SKM-1 (cell line): ENCODE measurements around the gene TSPYL1.
A peak's percentile ranks its signal among the peaks of the same experiment; 100 is the strongest.
"Not testable (repeated sequence)": the region's sequence is repeated elsewhere in the genome, so short reads cannot be mapped to it uniquely, and the experiment has no call there.

Experiments
- DNase-seq: peaks from one replicate; lab custom pipeline; 2025; ENCODE audit not compliant: unreplicated experiment; lab: John Stamatoyannopoulos, UW

The TSPYL1 gene

GRCh38 chr6:116298973-116299372 lies 19.2 kb upstream of the TSPYL1 start:
- no peak for DNase-seq

GRCh38 chr6:116298273-116298672 lies 18.5 kb upstream of the TSPYL1 start:
- no peak for DNase-seq

- DNase-seq: no peak
Measured at GRCh38 chr6:116292553-116292952, 12.8 kb upstream of the TSPYL1 start.

GRCh38 chr6:116291701-116292396 lies 12.1 kb upstream of the TSPYL1 start:
- no peak for DNase-seq

GRCh38 chr6:116290799-116291198 lies 11.1 kb upstream of the TSPYL1 start:
- DNase-seq: no peak

- DNase-seq: no peak
Measured at GRCh38 chr6:116289876-116290275, 10.1 kb upstream of the TSPYL1 start.

GRCh38 chr6:116287689-116288282 lies 8.1 kb upstream of the TSPYL1 start:
- peak; percentile 16 for DNase-seq

- no peak for DNase-seq
Measured at GRCh38 chr6:116286773-116287358, 7.1 kb upstream of the TSPYL1 start.

- DNase-seq: not testable (repeated sequence)
Measured at GRCh38 chr6:116284984-116285383, 5.3 kb upstream of the TSPYL1 start.

GRCh38 chr6:116283191-116283590 lies 3.5 kb upstream of the TSPYL1 start:
- no peak for DNase-seq

GRCh38 chr6:116282698-116283097 lies 3.0 kb upstream of the TSPYL1 start:
- no peak for DNase-seq

GRCh38 chr6:116280933-116281316 lies 1.2 kb upstream of the TSPYL1 start:
- no peak for DNase-seq

- no peak for DNase-seq
Measured at GRCh38 chr6:116280161-116280932, 617 bp upstream of the TSPYL1 start.

GRCh38 chr6:116278854-116279231 lies 887 bp downstream of the TSPYL1 start:
- DNase-seq: no peak

- DNase-seq: no peak
Measured at GRCh38 chr6:116278481-116278829, 1.3 kb downstream of the TSPYL1 start.

- no peak for DNase-seq
Measured at GRCh38 chr6:116277124-116277523, 2.6 kb downstream of the TSPYL1 start.

- no peak for DNase-seq
Measured at GRCh38 chr6:116271149-116271708, 8.5 kb downstream of the TSPYL1 start.

- peak; percentile 79 for DNase-seq
Measured at GRCh38 chr6:116268589-116269293, 11.0 kb downstream of the TSPYL1 start.

GRCh38 chr6:116267836-116268588 lies 11.7 kb downstream of the TSPYL1 start:
- DNase-seq: no peak

- no peak for DNase-seq
Measured at GRCh38 chr6:116266803-116267202, 12.9 kb downstream of the TSPYL1 start.
